Neural cell (in vitro differentiated cells): ENCODE results near the gene GNG7. TPM values are rescaled to one million over a fixed set of nuclear protein-coding genes. Genes with fewer than 3 reads are reported as not detected.

Source experiments
- H2AFZ ChIP-seq: fragments of 200-600, 300-800 bp; sonication (generic), shearing (Covaris generic); 2 replicates; pipeline ENCODE4 v1.6.0; 2014; ENCODE audit warnings: low read depth, mild to moderate bottlenecking, antibody characterized with exemption, low read length, moderate library complexity
- H3F3A ChIP-seq: fragments of 200-600 bp; shearing (Covaris generic); 2 replicates; pipeline ENCODE4 v1.6.1; 2016; ENCODE audit warnings: mild to moderate bottlenecking, moderate library complexity, mixed read lengths, antibody characterized with exemption, low read length; ENCODE audit not compliant: insufficient read depth, poor library complexity, severe bottlenecking
- H3K27ac ChIP-seq: fragments of 200-600, 300-800 bp; sonication (generic), shearing (Covaris generic); 2 replicates; pipeline ENCODE4 v1.5.1; 2014; ENCODE audit warnings: mild to moderate bottlenecking, low read length, moderate library complexity
- H3K27me3 ChIP-seq: fragments of 300-800, 200-600 bp; sonication (generic), shearing (Covaris generic); 2 replicates; pipeline ENCODE4 v1.6.0; 2014; ENCODE audit warnings: mild to moderate bottlenecking, low read depth, low read length, moderate library complexity; ENCODE audit not compliant: insufficient read depth
- H3K36me3 ChIP-seq: fragments of 300-800, 200-600 bp; sonication (generic), shearing (Covaris generic); 2 replicates; pipeline ENCODE4 v1.5.1; 2014; ENCODE audit warnings: mild to moderate bottlenecking, antibody characterized with exemption, low read length, moderate library complexity; ENCODE audit not compliant: insufficient read depth
- H3K4me2 ChIP-seq: fragments of 300-800, 200-600 bp; sonication (generic), shearing (Covaris generic); 2 replicates; pipeline ENCODE4 v1.6.0; 2014; ENCODE audit warnings: mild to moderate bottlenecking, low read length
- H3K4me3 ChIP-seq: fragments of 300-800, 200-600 bp; sonication (generic), shearing (Covaris generic); 2 replicates; pipeline ENCODE4 v1.5.1; 2014; ENCODE audit warnings: mild to moderate bottlenecking, low read length, moderate library complexity
- H3K79me2 ChIP-seq: fragments of 200-600 bp; shearing (Covaris generic); replicated peaks from 2 replicates; pipeline ENCODE4 v1.6.0; 2014; ENCODE audit warnings: mild to moderate bottlenecking, low read length, moderate library complexity; ENCODE audit not compliant: insufficient read depth
- H3K9ac ChIP-seq: fragments of 300-800, 200-600 bp; sonication (generic), shearing (Covaris generic); 2 replicates; pipeline ENCODE4 v1.6.1; 2016; ENCODE audit warnings: mild to moderate bottlenecking, low read length, mixed read lengths
- H3K9me2 ChIP-seq: fragments of 200-600 bp; shearing (Covaris generic); 2 replicates; pipeline ENCODE4 v1.6.1; 2016; ENCODE audit warnings: mild to moderate bottlenecking, low read length, mixed read lengths; ENCODE audit not compliant: insufficient read depth
- H3K9me3 ChIP-seq: fragments of 200-600, 300-800 bp; sonication (generic), shearing (Covaris generic); 2 replicates; pipeline ENCODE4 v1.6.1; 2016; ENCODE audit warnings: mild to moderate bottlenecking, mixed run types, low read length, moderate library complexity, mixed read lengths
- H4K20me1 ChIP-seq: fragments of 200-600 bp; shearing (Covaris generic); 2 replicates; pipeline ENCODE4 v1.6.1; 2016; ENCODE audit warnings: mild to moderate bottlenecking, mixed run types; ENCODE audit not compliant: insufficient read depth
- EP300 ChIP-seq: fragments of 450-650 bp; conservative IDR thresholded peaks from 2 replicates; pipeline ENCODE4 v1.6.1; 2014; ENCODE audit warnings: antibody characterized with exemption, mild to moderate bottlenecking, moderate library complexity; ENCODE audit not compliant: poor library complexity, severe bottlenecking
- EZH2 ChIP-seq: fragments of 200-600, 300-800 bp; shearing (Covaris generic), sonication (generic); IDR thresholded peaks from 2 replicates; pipeline ENCODE4 v1.6.1; 2014; ENCODE audit warnings: antibody characterized with exemption, low read length, borderline replicate concordance, mild to moderate bottlenecking; ENCODE audit not compliant: insufficient read depth, poor library complexity, severe bottlenecking
- MXI1 ChIP-seq: fragments of 450-650 bp; conservative IDR thresholded peaks from 2 replicates; pipeline ENCODE4 v1.6.1; 2014; ENCODE audit warnings: antibody characterized with exemption, mild to moderate bottlenecking; ENCODE audit not compliant: poor library complexity, severe bottlenecking
- POLR2AphosphoS5 ChIP-seq: IDR thresholded peaks from 2 replicates; pipeline ENCODE4 v1.6.1; 2012
- RAD21 ChIP-seq: fragments of 450-650 bp; conservative IDR thresholded peaks from 2 replicates; pipeline ENCODE4 v1.6.1; 2014; ENCODE audit warnings: antibody characterized with exemption, mild to moderate bottlenecking, moderate library complexity
- REST ChIP-seq: IDR thresholded peaks from 2 replicates; pipeline ENCODE4 v1.6.1; 2012; ENCODE audit warnings: borderline replicate concordance
- SMC3 ChIP-seq: fragments of 450-650 bp; conservative IDR thresholded peaks from 2 replicates; pipeline ENCODE4 v1.6.1; 2014; ENCODE audit warnings: antibody characterized with exemption, mild to moderate bottlenecking, moderate library complexity; ENCODE audit not compliant: poor library complexity
- TAF1 ChIP-seq: IDR thresholded peaks from 2 replicates; pipeline ENCODE4 v1.6.1; 2012; ENCODE audit warnings: low read depth
- polyA plus RNA-seq: library from polyadenylated mRNA; depleted of rRNA; stranded (reverse); fragments of >200 nt; gene quantifications from 2 replicates; pipeline ENCODE4 v1.2.3, GENCODE V29; 2014
- TF ChIP-seq, protein P1 (sequence below): fragments of 450-650 bp; IDR thresholded peaks from 2 replicates; pipeline ENCODE4 v1.5.1; 2014; ENCODE audit warnings: antibody characterized with exemption, mild to moderate bottlenecking, moderate library complexity; ENCODE audit not compliant: poor library complexity, severe bottlenecking

GNG7 gene
- polyA plus RNA-seq, 1 donor from 2014 or later = 3.0 TPM

GRCh38 chr19:2633693-2634075, 68.8 kb downstream of the GNG7 start:
- Histone ChIP-seq H3K27me3 (no peaks in the 10 kb centered on the region), H3K9me2 (no peaks in the 10 kb centered on the region), H3F3A (no peaks in the 10 kb centered on the region), H3K4me3 (no peak overlapping the region), H3K27ac (no peak overlapping the region), H3K9me3 (no peaks in the 10 kb centered on the region), H3K4me2 (no peak overlapping the region), H3K79me2 (no peaks in the 10 kb centered on the region), H3K36me3 (no peaks in the 10 kb centered on the region), H4K20me1 (no peaks in the 10 kb centered on the region), H2AFZ (no peak overlapping the region), H3K9ac (no peak overlapping the region)
- TF ChIP-seq TAF1 = no peak
- TF ChIP-seq SMC3 = no peak
- TF ChIP-seq POLR2AphosphoS5 = no peak
- TF ChIP-seq, protein P1, sequence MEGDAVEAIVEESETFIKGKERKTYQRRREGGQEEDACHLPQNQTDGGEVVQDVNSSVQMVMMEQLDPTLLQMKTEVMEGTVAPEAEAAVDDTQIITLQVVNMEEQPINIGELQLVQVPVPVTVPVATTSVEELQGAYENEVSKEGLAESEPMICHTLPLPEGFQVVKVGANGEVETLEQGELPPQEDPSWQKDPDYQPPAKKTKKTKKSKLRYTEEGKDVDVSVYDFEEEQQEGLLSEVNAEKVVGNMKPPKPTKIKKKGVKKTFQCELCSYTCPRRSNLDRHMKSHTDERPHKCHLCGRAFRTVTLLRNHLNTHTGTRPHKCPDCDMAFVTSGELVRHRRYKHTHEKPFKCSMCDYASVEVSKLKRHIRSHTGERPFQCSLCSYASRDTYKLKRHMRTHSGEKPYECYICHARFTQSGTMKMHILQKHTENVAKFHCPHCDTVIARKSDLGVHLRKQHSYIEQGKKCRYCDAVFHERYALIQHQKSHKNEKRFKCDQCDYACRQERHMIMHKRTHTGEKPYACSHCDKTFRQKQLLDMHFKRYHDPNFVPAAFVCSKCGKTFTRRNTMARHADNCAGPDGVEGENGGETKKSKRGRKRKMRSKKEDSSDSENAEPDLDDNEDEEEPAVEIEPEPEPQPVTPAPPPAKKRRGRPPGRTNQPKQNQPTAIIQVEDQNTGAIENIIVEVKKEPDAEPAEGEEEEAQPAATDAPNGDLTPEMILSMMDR = no peak
- no peak for TF ChIP-seq REST
- no peak for TF ChIP-seq EZH2
- no peak for TF ChIP-seq RAD21
- no peak for TF ChIP-seq MXI1

DNA sequence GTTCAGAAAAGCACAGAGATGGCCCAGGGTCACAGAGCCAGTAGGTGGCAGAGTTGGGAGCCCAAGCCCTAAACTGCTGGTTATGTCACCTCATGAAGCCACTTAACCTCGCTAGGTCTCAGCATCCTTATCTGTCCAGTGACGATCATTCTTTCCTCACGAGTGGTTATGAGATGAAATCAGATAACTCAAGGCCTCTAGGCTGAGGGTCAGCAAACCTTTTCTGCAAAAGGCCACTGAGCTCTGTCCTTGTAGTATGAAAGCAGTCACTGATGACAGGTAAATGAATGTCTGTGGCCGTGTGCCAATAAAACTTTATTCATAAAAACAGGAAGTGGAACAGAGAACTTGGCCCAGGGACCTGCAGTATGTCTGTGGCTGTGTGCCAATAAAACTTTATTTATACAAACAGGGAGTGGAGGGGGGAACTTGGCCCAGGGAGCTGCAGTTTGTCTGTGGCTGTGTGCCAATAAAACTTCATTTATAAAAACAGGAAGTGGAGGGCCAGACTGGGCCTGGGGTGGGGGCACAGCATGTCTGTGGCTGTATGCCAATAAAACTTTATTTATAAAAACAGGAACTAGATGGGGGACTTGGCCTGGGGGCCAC, 71.2 kb downstream of the GNG7 start:
- H2AFZ ChIP-seq = no peak overlapping the region
- no peak overlapping the region for H3K4me2 ChIP-seq
- H3K9me2 ChIP-seq = no peaks in the 10 kb centered on the region
- no peak overlapping the region for H3K4me3 ChIP-seq
- H4K20me1 ChIP-seq = no peaks in the 10 kb centered on the region
- no peak for TF ChIP-seq SMC3
- TF ChIP-seq TAF1 = no peak
- no peak for TF ChIP-seq EP300
- TF ChIP-seq POLR2AphosphoS5 = no peak
- TF ChIP-seq, protein P1 = no peak
- TF ChIP-seq RAD21 = no peak
- TF ChIP-seq EZH2 = no peak
- no peak for TF ChIP-seq MXI1
- TF ChIP-seq REST = no peak
- no peaks in the 10 kb centered on the region for H3K36me3 ChIP-seq
- H3K79me2 ChIP-seq = no peaks in the 10 kb centered on the region
- H3K9me3 ChIP-seq = no peaks in the 10 kb centered on the region
- H3K27ac ChIP-seq = no peak overlapping the region
- H3K27me3 ChIP-seq = no peaks in the 10 kb centered on the region
- H3F3A ChIP-seq = no peaks in the 10 kb centered on the region
- H3K9ac ChIP-seq = no peak overlapping the region
